ENCODE results near the gene LAS1L. TPM values are rescaled to one million over a fixed set of nuclear protein-coding genes. Genes with fewer than 3 reads are reported as not detected.
"Not testable (repeated sequence)": the region's sequence is repeated elsewhere in the genome, so short reads cannot be mapped to it uniquely, and the experiment has no call there.

The LAS1L gene
- total RNA-seq, 1 experiment from 2014 or later = 40.5 TPM

DNA sequence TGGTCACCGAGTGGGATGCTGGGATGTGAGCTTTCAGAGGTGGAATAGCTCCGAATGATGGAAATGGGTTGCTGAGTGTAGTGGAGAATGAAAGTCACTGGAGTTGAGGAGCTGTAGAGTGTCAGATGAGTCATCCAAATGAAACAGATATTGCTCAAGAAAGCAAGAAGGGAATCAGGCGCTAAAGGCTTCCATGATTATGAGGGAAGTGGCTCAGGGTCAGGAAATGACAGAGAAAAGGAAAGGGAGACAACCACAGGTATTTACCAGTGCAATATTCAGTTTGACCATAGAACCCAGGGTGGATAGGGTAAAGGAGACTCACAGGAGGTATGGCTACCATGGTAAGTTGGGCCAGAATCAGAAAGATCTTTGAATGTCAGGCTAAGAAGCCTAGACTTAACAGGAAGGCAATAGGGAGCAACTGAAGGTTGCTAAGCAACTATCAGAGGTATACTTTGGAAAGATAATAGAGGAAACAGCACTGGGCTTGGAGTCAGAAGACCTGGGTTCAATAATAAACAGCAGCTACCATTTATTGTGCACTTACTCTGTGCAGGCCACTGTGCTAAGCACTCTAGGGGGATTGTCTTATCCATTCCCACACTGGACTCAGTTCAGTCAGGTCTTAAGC lies 11.7 kb downstream of the LAS1L start:
- DNase-seq (ENCODE audit: low spot score) = no peak
- in situ Hi-C loops (cut with HindIII; ENCODE audit: low sequenced_read_pairs) = no loop called here

DNA sequence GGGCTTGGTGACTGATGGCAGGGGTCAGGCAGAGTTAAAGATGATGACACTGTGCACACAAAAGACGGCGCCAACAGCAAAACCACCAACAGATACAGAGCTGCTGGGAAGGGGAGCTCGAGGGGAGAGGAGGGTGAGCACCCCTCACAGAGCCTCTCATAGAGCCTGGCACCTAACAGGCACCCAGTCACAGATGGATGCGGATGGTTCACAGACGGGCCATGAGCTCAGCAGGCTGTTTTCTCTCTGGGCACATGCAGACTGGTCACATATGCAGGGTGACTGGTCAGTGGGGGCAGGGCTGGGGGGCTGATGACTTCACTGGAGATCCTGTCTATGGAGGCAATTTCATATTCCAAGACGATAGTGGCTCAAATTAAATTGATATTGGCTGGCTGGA lies 15.1 kb downstream of the LAS1L start:
- in situ Hi-C loops (cut with HindIII; ENCODE audit: low sequenced_read_pairs) = not testable (repeated sequence)

GRCh38 chrX:65518980-65519379 lies 15.6 kb downstream of the LAS1L start:
- DNase-seq (ENCODE audit: low spot score); in situ Hi-C loops (cut with HindIII; ENCODE audit: low sequenced_read_pairs): not testable (repeated sequence)

More for the DNA sequence above, 15.1 kb downstream of the LAS1L start:
- DNase-seq (ENCODE audit: low spot score) = not testable (repeated sequence)

DNA sequence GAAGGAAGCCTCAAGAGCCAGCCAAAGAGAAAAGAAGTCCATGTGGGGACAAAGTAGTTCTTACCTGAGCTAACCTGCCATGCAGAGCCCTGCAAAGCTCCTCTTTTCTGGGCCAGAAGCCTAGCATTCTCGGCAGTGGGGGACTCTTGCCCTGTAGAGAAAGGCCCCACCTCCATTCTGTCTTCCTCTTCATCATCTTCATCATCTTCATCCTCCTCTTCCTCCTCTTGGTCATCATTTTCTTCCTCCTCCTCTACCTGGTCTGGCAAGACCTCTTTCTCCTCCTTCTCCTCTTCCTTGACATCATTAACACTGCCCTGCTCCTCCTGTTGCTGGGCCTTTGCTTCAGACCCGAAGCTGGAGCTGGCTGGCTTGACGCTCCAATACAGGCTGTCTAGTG lies 16.7 kb downstream of the LAS1L start:
- in situ Hi-C loops (cut with HindIII; ENCODE audit: low sequenced_read_pairs) = no loop called here
- no peak for DNase-seq (ENCODE audit: low spot score)

GRCh38 chrX:65516756-65517155 lies 17.8 kb downstream of the LAS1L start:
- in situ Hi-C loops (cut with HindIII; ENCODE audit: low sequenced_read_pairs) = no loop called here
- DNase-seq (ENCODE audit: low spot score) = no peak

DNA sequence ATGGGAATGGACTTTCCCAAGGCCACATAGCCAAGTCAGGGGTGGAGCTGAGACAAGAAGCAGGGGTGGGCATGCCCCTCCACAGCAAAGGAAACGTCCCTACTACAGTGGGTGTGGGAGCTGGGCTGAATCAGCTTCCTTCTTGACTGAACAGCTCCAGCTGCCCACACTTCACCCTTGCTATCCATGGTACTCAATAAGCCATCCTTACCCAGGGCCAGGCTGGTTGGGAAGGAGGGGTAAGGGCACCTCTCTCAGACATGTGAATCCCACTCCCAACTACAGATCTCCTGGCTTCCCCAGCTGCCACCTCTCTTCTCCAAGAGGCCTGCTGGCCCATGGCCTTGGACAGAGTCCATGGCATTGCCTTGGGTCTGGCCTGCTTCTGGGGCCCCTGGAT lies 21.0 kb downstream of the LAS1L start:
- no peak for DNase-seq (ENCODE audit: low spot score)
- in situ Hi-C loops (cut with HindIII; ENCODE audit: low sequenced_read_pairs) = no loop called here

GRCh38 chrX:65509400-65509799 lies 25.2 kb downstream of the LAS1L start:
- in situ Hi-C loops (cut with HindIII; ENCODE audit: low sequenced_read_pairs) = no loop called here
- no peak for DNase-seq (ENCODE audit: low spot score)

- DNase-seq (ENCODE audit: low spot score) = no peak
- in situ Hi-C loops (cut with HindIII; ENCODE audit: low sequenced_read_pairs) = no loop called here
Observed at GRCh38 chrX:65508851-65509250, 25.7 kb downstream of the LAS1L start.

DNA sequence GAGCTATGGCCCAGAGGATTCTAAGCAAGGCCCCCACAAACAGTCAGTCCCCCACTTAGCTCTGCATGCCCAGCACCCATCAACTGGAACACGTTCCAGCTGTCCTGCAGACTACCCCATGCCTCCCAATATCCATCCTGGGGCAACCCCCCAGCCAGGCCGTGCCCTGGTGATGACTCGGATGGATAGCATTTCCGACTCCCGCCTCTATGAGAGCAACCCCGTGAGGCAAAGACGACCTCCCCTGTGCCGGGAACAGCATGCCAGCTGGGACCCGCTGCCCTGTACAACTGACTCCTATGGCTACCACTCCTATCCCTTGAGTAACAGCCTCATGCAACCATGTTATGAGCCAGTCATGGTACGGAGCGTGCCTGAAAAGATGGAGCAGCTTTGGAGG lies 32.0 kb downstream of the LAS1L start:
- DNase-seq (ENCODE audit: low spot score) = no peak
- in situ Hi-C loops (cut with HindIII; ENCODE audit: low sequenced_read_pairs) = no loop called here

DNA sequence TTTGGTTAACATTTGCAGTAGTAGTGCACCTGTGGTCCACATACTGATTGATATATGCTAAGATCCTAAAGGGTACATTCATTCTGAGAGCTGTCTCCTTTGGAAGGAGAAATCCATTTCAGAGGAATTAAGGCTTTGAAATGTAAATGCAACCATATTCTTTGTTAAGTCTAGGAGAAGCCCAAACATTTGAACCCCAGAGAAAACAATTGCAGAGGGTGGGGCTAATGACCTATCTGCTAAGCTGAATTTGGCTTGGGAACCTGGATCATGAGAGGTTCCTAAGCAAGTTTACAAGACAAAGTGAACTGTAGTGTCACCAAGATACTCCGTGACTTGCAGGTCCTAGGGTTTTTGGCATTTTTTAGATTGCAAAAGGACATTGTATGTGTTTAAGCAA lies 41.2 kb downstream of the LAS1L start:
- no peak for DNase-seq (ENCODE audit: low spot score)
- in situ Hi-C loops (cut with HindIII; ENCODE audit: low sequenced_read_pairs) = no loop called here

DNA sequence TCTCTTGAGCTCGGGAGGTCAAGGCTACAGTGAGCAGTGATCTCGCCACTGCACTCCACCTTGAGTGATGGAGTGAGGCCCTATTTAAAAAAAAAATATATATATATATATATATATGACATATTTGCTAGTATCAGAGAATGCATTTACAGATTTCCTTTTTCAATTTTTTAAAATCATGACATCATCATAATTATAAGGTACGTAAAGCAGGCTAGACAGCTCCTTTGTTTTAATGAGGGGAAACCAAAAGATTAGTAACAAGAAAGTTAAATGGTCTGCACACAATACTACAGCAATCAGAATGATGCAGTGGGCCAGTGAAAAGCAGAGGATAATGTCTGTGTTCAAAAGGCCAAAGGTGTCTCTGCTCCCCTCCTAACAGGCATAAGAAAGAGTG lies 43.0 kb downstream of the LAS1L start:
- in situ Hi-C loops (cut with HindIII; ENCODE audit: low sequenced_read_pairs) = no loop called here
- DNase-seq (ENCODE audit: low spot score) = no peak

DNA sequence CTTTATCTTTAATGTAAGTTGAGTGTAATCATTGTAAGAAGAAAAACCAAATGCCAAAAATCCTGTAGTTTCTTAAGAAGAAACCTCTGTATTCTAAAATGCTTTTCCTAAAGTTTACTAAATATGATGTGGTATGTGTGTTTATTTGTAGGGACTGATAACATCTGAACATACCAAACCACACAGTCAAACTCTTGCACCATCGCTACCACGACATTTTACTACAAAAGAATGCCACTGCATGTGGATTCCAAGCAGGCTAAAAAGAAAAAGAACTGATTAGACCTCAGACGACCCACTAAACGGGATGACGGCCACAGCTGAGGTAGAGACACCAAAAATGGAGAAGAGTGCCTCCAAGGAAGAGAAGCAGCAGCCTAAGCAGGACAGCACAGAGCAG lies 46.1 kb downstream of the LAS1L start:
- no peak for DNase-seq (ENCODE audit: low spot score)
- in situ Hi-C loops (cut with HindIII; ENCODE audit: low sequenced_read_pairs) = no loop called here

DNA sequence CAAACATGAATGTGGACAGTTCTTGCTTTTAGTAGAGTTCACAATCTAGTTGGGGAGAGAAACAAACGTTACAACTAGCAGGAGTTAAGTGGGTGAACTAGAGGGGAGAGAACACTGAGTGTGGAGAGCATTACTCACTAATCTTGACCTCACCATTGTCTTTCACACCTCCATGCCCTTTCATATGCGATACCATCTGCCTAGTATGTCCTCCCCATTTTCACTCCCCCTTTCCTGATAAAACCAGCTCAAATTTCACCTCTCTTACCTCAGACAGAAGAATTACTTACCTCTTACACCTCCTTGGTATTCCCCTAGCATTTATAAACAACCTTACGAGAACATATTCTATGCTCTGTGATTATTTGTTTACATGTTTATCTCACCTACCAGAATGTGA lies 53.6 kb downstream of the LAS1L start:
- in situ Hi-C loops (cut with HindIII; ENCODE audit: low sequenced_read_pairs) = no loop called here
- DNase-seq (ENCODE audit: low spot score) = no peak

GRCh38 chrX:65479102-65479501 lies 55.5 kb downstream of the LAS1L start:
- in situ Hi-C loops (cut with HindIII; ENCODE audit: low sequenced_read_pairs); DNase-seq (ENCODE audit: low spot score): not testable (repeated sequence)

DNA sequence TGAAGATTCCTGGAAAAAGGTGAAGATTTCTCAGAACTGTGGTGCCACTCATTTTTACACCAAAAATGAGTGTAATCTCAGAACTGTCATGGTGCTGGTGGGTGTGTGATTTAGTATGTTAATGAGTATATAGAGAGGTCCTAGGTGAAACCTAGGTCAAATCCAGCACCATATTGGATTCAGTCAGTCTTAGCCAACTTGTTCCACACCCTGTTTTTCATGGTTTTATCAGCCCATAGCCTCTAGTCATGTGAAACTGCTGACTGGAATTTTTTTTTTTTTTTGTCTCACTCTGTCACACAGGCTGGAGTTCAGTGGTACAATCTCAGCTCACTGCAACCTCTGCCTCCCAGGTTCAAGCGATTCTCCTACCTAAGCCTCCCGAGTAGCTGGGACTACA lies 58.0 kb downstream of the LAS1L start:
- in situ Hi-C loops (cut with HindIII; ENCODE audit: low sequenced_read_pairs) = no loop called here
- DNase-seq (ENCODE audit: low spot score) = no peak

DNA sequence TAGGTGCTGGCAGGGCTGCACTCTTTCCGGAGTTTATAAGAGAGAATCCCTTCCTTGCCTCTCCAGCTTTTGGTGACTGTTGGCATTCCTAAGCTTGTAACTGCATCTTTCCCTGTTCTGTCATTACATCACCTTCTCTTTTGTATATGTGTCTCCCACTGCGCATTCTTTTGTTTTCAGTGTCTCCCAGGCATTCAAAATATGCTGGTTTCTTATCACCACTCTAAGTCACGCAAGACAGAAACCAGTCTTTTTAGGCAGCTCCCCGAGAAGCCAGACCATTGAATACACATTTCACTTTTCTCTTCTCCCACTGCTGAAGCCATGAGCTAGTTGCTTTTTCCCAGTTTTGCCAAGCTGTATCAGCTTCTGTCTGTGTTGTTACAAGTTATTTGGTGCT lies 71.0 kb downstream of the LAS1L start:
- DNase-seq (ENCODE audit: low spot score) = no peak
- in situ Hi-C loops (cut with HindIII; ENCODE audit: low sequenced_read_pairs) = no loop called here

Other genes with a start within 250 kb of the LAS1L start
- 87.3 and 122 TPM in 2 replicates for gene MSN, start 132.9 kb upstream of the LAS1L start, total RNA-seq (2014; rRNA removed; shearing (Covaris generic))